Fibroblast of skin of left quadriceps (primary cell): ENCODE data around the gene ATP5PD.

ENCODE experiments used
- DNase-seq, 2 experiments: peaks; one replicate each; pipeline ENCODE4 v3.0.0-alpha.2; 2013; ENCODE audit warnings: low read depth in 2 of 2

ATP5PD gene

GRCh38 chr17:74995847-74996246 lies 50.9 kb downstream of the ATP5PD start:
- no peak for DNase-seq

GRCh38 chr17:74994440-74994839 lies 52.3 kb downstream of the ATP5PD start:
- peak; percentile 55 to 63 for DNase-seq

GRCh38 chr17:74992223-74992622 lies 54.5 kb downstream of the ATP5PD start:
- no peak for DNase-seq

GRCh38 chr17:74990581-74991105 lies 56.1 kb downstream of the ATP5PD start:
- DNase-seq, result no peak
